Keratinocyte (primary cell): Measurements from ENCODE around the gene TXNDC2. TPM values are rescaled to one million over a fixed set of nuclear protein-coding genes. Genes with fewer than 3 reads are reported as not detected.
A peak's percentile ranks its signal among the peaks of the same experiment; 100 is the strongest.

Experiments
- DNase-seq: peaks from one replicate; pipeline ENCODE4 v3.0.0-alpha.2; 2011; ENCODE audit warnings: low read depth, missing footprints, low spot score
- FAIRE-seq: peaks from 2 replicates; lab custom pipeline; 2011; peaks lifted over from hg19 to GRCh38; lab: Jason Lieb, UNC
- H2AFZ ChIP-seq: 2 replicates; pipeline ENCODE4 v1.6.0; 2012; ENCODE audit warnings: low read length, control low read depth, inconsistent platforms; ENCODE audit not compliant: control insufficient read depth
- H3K27ac ChIP-seq: 2 replicates; pipeline ENCODE4 v1.5.1; 2011; ENCODE audit warnings: low read length; ENCODE audit not compliant: control insufficient read depth, insufficient read depth
- H3K27me3 ChIP-seq: 3 replicates; pipeline ENCODE4 v1.6.0; 2011; ENCODE audit warnings: low read length; ENCODE audit not compliant: control insufficient read depth, insufficient read depth; ENCODE audit errors: extremely low read depth
- H3K36me3 ChIP-seq, 2 experiments: 2 replicates in 1 of 2; 3 replicates in 1 of 2; pipeline ENCODE4 v1.5.1; 2011; ENCODE audit warnings: low read length in 2 of 2, mild to moderate bottlenecking in 1 of 2; ENCODE audit not compliant: control insufficient read depth in 2 of 2, insufficient read depth in 2 of 2; ENCODE audit errors: extremely low read depth in 1 of 2
- H3K4me1 ChIP-seq: 3 replicates; pipeline ENCODE4 v1.5.1; 2011; ENCODE audit warnings: low read length; ENCODE audit not compliant: control insufficient read depth, insufficient read depth; ENCODE audit errors: extremely low read depth
- H3K4me2 ChIP-seq: 3 replicates; pipeline ENCODE4 v1.6.0; 2011; ENCODE audit warnings: low read depth, low read length; ENCODE audit not compliant: control insufficient read depth, insufficient read depth; ENCODE audit errors: extremely low read depth
- H3K4me3 ChIP-seq, 3 experiments: fragments of 200-600 bp in 1 of 3; sonication (generic) in 1 of 3; 2 replicates in 2 of 3; 3 replicates in 1 of 3; pipeline ENCODE4 v1.5.1; 2011 to 2016; ENCODE audit warnings: low read length in 3 of 3, mild to moderate bottlenecking in 3 of 3, control low read depth in 2 of 3, inconsistent platforms in 1 of 3, low read depth in 1 of 3, mixed read lengths in 1 of 3, mixed run types in 1 of 3, moderate library complexity in 1 of 3; ENCODE audit not compliant: control insufficient read depth in 2 of 3, insufficient read depth in 2 of 3; ENCODE audit errors: extremely low read depth in 1 of 3
- H3K79me2 ChIP-seq: 2 replicates; pipeline ENCODE4 v1.6.0; 2012; ENCODE audit warnings: low read length; ENCODE audit not compliant: control insufficient read depth, insufficient read depth
- H3K9ac ChIP-seq: 3 replicates; pipeline ENCODE4 v1.6.0; 2011; ENCODE audit warnings: low read length; ENCODE audit not compliant: control insufficient read depth, insufficient read depth; ENCODE audit errors: extremely low read depth
- H3K9me1 ChIP-seq: 3 replicates; pipeline ENCODE4 v1.6.0; 2011; ENCODE audit warnings: low read length; ENCODE audit not compliant: control insufficient read depth, insufficient read depth; ENCODE audit errors: extremely low read depth
- H3K9me3 ChIP-seq: 2 replicates; pipeline ENCODE4 v1.5.1; 2012; ENCODE audit warnings: low read depth, low read length; ENCODE audit not compliant: control insufficient read depth
- H4K20me1 ChIP-seq: 3 replicates; pipeline ENCODE4 v1.6.0; 2011; ENCODE audit warnings: low read length; ENCODE audit not compliant: control insufficient read depth, insufficient read depth; ENCODE audit errors: extremely low read depth
- EZH2 ChIP-seq: IDR thresholded peaks from one replicate; pipeline ENCODE4 v1.6.1; 2012; ENCODE audit warnings: inconsistent platforms, mild to moderate bottlenecking, low read length, moderate library complexity
- dilution Hi-C: fragments of 300-500 bp; cut with MboI; formaldehyde crosslinking; loops from one replicate; pipeline ENCODE4 v1.7.0; 2020; ENCODE audit warnings: low sequenced_read_pairs; ENCODE audit not compliant: extremely low pct_ligation_motif_present
- polyA plus RNA-seq, 5 experiments: library from polyadenylated mRNA; depleted of rRNA in 3 of 5; stranded (reverse) in 3 of 5; stranded (forward) in 1 of 5; unstranded in 1 of 5; fragments of >200 nt; gene quantifications; 1 replicate in 1 of 5; 2 replicates in 3 of 5; 3 replicates in 1 of 5; pipeline versions ENCODE4 v1.2.1 to v1.2.3, GENCODE V29; 2011 to 2012; ENCODE audit warnings: missing spikeins in 2 of 5, low read depth in 1 of 5, low replicate concordance in 1 of 5
- TF ChIP-seq, protein P1 (sequence below), 3 experiments: IDR thresholded peaks in 1 of 3; conservative IDR thresholded peaks in 1 of 3; optimal IDR thresholded peaks in 1 of 3; 2 replicates in 2 of 3; 3 replicates in 1 of 3; pipeline versions ENCODE3 to v1.5.1; 2011; ENCODE audit warnings: low read length in 3 of 3, mild to moderate bottlenecking in 3 of 3, moderate library complexity in 2 of 3, control low read depth in 1 of 3, inconsistent platforms in 1 of 3; ENCODE audit not compliant: insufficient read depth in 2 of 3; ENCODE audit errors: extremely low read depth in 1 of 3

Gene TXNDC2
- polyA plus RNA-seq, 1 donor (not counting 4 experiments of a cell fraction or from before 2014, with no cell fraction given) = not detected

DNA sequence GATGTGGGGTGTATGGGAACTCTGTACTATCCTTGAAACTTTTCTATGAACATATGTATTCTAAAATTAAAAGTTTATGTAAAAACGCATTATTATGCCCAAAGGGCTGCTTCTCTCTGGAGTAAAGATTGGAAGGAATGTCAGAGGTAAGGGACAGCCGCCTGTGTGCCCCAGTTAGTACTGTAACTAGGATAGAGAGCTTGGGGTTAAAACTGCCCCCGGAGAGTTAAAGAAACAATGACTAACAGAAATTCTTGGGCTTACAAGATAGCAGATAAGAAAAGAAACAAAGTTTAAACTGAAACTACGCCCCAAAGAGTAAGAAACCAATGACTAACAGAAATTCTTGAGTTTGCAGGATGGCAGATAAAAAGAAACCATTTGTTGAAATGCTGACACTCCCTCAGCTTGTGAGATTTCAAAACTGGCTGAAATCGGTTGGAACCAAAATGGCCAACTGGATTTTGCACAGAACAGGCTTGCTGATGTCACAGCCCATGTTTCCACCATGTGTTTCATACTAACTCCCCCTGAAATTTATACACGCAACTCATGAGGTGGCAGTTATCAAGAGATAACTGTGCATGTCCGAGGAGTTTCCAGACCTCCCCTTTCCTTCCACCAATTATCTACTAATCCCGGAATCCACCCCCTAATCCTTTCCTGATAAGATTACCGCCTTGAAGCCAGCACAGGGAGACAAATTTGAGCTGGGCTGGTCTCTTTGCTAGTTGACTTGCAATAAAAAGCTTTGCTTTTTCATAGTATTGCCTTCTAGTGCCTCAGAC is 8.7 kb upstream of the TXNDC2 start:
- H3K4me3 ChIP-seq = peak overlapping the region in 1 of 3 experiments; percentile 25
- dilution Hi-C loops = no loop called here

DNA sequence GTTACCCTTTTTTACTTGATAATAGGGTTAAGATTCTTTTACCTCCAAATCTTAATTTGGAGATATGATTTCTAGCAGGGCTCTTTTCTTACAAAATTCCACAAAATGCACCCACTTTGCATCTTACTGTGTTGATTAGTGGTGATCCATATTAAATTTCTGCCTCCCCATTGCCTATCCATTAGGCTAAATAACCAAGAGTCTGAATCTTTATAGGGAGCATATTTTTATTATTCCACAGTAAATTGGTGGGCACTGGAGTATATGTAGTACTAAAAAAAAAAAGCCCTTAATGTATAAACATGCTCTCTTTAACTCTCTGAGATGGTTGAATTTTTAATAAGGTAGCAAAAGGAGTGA is 8.1 kb upstream of the TXNDC2 start:
- H3K4me3 ChIP-seq = peak overlapping the region in 1 of 3 experiments; percentile 25
- H3K9me3 ChIP-seq = no peaks in the 10 kb centered on the region
- H3K36me3 ChIP-seq = no peaks in the 10 kb centered on the region
- no peaks in the 10 kb centered on the region for H3K27me3 ChIP-seq
- FAIRE-seq = no peak
- no peaks in the 10 kb centered on the region for H3K79me2 ChIP-seq
- peak overlapping the region; percentile 32 for H2AFZ ChIP-seq
- H4K20me1 ChIP-seq = no peaks in the 10 kb centered on the region
- H3K4me1 ChIP-seq = peaks cover 22% of the 10 kb centered on the region
- dilution Hi-C loops = no loop called here
- peak overlapping the region; percentile 52 for H3K4me2 ChIP-seq
- TF ChIP-seq, protein P1, sequence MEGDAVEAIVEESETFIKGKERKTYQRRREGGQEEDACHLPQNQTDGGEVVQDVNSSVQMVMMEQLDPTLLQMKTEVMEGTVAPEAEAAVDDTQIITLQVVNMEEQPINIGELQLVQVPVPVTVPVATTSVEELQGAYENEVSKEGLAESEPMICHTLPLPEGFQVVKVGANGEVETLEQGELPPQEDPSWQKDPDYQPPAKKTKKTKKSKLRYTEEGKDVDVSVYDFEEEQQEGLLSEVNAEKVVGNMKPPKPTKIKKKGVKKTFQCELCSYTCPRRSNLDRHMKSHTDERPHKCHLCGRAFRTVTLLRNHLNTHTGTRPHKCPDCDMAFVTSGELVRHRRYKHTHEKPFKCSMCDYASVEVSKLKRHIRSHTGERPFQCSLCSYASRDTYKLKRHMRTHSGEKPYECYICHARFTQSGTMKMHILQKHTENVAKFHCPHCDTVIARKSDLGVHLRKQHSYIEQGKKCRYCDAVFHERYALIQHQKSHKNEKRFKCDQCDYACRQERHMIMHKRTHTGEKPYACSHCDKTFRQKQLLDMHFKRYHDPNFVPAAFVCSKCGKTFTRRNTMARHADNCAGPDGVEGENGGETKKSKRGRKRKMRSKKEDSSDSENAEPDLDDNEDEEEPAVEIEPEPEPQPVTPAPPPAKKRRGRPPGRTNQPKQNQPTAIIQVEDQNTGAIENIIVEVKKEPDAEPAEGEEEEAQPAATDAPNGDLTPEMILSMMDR (optimal IDR thresholded peaks at IDR 0.05 in 1 of 3, IDR thresholded peaks at IDR 0.05 in 1 of 3, conservative IDR thresholded peaks at IDR 0.05 in 1 of 3; ENCODE audit: extremely low read depth in 1 of 3, insufficient read depth in 2 of 3, low read length in 3 of 3) = no peak
- no peaks in the 10 kb centered on the region for H3K9me1 ChIP-seq
- DNase-seq = no peak
- peak overlapping the region; percentile 77 for H3K27ac ChIP-seq
- peak overlapping the region; percentile 53 for H3K9ac ChIP-seq

More for the DNA sequence above, 8.7 kb upstream of the TXNDC2 start:
- no peaks in the 10 kb centered on the region for H4K20me1 ChIP-seq
- TF ChIP-seq, protein P1 (optimal IDR thresholded peaks at IDR 0.05 in 1 of 3, IDR thresholded peaks at IDR 0.05 in 1 of 3, conservative IDR thresholded peaks at IDR 0.05 in 1 of 3; ENCODE audit: extremely low read depth in 1 of 3, insufficient read depth in 2 of 3, low read length in 3 of 3) = no peak
- no peak for TF ChIP-seq EZH2
- H2AFZ ChIP-seq = peak overlapping the region; percentile 32
- H3K27me3 ChIP-seq = no peaks in the 10 kb centered on the region
- peaks cover 22% of the 10 kb centered on the region for H3K4me1 ChIP-seq
- H3K9me3 ChIP-seq = no peaks in the 10 kb centered on the region
- DNase-seq = no peak
- peak; percentile 34 for FAIRE-seq
- H3K9ac ChIP-seq = peak overlapping the region; percentile 53
- H3K27ac ChIP-seq = peak overlapping the region; percentile 77
- H3K4me2 ChIP-seq = peak overlapping the region; percentile 52
- no peaks in the 10 kb centered on the region for H3K79me2 ChIP-seq
- H3K36me3 ChIP-seq = no peaks in the 10 kb centered on the region
- no peaks in the 10 kb centered on the region for H3K9me1 ChIP-seq
